CD4-positive, alpha-beta T cell treated with Interleukin-12 subunit alpha and Interleukin-12 subunit beta, for 1 hour (primary cell): ENCODE results near the gene TBL1X.
"Not testable (repeated sequence)": the region's sequence is repeated elsewhere in the genome, so short reads cannot be mapped to it uniquely, and the experiment has no call there.

Experiments used
- DNase-seq: peaks from one replicate; pipeline ENCODE4 v3.0.0-alpha.2; 2020

The TBL1X gene

DNA sequence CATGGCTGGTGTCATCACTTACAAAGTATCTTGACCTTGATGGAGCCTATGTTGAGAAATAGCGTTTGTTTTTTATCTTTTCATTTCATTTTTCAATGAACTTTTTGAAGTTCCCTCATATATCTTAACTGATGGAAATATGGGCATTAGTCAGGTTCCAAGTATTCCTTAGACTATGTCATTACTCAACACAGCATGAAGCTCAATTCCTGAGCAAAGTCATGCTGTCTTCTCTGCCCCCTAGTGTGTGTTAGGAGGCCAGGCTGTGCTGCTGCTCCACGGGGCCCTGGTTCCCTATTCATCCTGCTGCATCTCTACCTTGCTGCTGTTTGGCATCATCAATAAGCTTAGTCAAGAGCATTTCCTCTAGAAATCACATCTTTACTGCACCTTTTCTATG, 259.9 kb downstream of the TBL1X start:
- DNase-seq: no peak

DNA sequence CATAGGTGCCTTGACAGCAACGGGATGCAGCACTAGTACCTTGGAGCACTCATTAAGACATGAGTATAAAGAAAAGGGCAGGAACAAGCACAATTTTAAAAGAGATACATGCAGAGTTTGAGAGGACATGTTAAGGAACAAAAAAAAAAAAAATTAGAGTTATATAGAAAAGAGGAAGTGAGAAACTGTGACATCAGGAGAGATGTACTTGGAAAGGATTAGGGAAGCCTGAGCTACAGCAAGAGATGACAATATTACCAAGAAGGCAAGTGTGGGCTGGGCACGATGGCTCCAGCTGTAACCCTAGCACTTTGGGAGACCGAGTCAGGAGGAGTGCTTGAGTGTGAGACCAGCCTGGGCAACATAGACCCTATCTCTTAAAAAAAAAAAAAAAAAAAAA, 263.4 kb downstream of the TBL1X start:
- no peak for DNase-seq

DNA sequence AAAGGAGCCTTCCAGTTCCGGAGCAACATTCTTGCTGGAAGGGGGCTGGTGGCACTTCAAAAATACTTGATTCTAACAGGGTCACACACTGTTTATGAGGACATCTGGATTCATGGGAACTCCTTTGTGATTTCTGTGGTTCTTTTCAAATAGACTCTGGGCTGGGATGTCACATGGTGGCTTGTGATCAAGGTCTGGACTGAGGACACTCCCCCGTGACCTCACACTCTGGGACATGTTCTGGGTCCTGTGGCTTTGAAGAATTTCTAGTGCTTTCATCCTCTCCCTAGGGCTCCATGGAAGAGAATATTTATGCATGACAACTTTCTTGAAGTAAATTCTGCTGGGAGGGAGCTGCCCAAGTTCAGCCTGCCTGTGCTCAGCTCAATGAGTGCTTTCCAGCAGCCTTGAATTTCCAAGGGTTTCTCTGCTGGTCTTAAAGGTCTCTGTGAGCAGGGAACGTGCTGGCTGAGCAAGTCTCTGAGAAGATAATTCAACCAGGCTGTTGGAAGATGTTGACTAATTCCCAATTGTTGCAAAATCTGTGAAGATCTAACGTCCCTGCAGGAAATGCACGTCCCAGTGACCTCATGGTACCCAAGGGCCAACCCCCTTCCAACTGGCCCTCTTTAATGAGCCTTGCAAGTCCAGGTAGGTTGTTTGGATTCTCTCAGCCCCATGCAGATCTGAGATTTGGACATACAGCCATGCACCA, 264.5 kb downstream of the TBL1X start:
- DNase-seq: no peak

DNA sequence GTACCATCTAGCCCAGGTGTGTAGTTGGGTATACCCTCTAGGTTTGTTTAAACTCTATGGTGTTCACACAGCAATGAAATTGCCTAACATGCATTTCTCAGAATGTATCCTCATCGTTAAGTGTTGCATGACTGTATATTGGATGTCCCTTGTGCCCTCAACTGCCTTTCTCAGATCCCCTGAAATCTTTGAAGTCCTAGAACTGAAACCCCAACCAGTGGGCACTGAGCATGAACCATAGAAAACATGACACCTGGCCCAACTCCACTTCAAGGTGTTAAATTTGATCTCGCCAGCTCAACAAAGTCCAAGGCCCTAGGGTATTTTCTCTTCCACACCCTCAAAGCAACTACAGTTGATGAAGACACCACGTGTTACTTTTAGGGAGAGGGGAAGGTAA, 265.2 kb downstream of the TBL1X start:
- DNase-seq: no peak

DNA sequence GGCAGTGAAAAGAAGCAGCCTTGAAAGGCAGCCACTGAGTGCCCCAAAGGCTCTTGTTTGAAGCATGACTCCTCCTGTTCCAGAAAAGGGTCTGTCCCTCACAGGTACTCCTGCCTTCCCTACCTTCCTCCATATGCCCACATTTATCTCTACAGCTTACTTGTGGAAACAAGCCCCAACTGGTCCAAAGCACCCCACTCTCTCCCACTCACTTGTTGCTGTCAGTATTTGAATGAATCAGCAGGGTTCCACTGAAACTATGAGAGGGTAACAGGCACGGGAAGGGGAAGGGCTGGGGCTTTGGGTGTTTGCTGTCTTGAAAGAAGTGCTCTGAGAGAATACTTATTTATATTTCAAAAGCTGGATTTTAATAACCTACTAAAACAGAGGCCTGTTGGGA, 265.9 kb downstream of the TBL1X start:
- DNase-seq: no peak

DNA sequence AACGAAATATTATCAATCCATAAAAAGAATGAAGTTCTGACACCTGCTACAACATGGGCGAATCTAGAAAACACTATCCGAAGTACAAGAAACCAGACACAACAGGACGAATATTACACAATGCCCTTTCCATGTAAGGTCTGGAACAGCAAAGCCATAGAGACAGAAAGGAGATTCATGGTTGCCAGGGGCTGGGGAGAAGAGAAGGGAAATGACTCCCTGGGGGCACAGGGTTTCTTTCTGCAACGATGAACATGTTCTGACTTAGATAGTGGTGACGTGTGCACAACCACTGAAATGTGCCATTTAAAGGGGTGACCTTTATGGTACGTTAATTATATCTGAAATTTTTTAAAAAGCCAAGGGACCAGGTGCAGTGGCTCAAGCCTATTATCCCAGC, 272.5 kb downstream of the TBL1X start:
- no peak for DNase-seq

DNA sequence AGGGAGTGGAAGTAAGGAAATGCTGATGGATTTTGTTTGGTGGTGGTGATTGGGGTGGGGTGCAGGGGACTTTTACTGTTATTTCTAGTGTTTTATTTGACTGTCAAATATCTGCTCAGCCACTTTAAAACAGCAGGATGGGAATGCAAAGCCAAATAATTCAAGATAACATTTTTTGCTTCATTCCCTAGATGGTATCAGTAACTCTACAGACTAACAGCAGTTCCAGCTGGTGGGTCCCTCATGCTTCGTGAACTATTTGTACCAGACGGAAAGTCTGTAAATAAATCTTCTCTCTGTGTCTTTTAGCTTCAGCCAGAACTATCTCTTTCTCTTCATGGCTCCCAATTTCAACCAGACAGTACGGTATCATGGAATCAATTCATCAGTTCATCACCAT, 273.3 kb downstream of the TBL1X start:
- no peak for DNase-seq

DNA sequence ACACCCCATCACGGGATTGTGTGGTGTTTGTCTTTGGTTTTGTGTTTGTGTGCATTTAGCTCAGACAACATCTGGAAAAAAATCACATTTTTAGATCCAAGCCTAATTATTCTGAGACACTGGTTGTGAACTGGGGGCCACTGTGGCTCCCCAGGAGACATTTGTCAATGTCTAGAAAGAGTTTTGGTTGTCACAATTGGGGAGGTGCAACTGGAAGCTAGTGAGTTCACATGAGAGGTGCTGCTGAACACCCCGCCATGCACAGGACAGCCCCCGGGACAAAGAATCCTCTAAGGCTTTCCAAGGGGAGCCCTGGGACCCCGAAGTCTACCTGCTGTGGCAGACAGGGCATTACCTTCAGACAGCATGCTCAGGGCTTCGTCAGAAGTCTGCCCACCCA, 274.3 kb downstream of the TBL1X start:
- no peak for DNase-seq

DNA sequence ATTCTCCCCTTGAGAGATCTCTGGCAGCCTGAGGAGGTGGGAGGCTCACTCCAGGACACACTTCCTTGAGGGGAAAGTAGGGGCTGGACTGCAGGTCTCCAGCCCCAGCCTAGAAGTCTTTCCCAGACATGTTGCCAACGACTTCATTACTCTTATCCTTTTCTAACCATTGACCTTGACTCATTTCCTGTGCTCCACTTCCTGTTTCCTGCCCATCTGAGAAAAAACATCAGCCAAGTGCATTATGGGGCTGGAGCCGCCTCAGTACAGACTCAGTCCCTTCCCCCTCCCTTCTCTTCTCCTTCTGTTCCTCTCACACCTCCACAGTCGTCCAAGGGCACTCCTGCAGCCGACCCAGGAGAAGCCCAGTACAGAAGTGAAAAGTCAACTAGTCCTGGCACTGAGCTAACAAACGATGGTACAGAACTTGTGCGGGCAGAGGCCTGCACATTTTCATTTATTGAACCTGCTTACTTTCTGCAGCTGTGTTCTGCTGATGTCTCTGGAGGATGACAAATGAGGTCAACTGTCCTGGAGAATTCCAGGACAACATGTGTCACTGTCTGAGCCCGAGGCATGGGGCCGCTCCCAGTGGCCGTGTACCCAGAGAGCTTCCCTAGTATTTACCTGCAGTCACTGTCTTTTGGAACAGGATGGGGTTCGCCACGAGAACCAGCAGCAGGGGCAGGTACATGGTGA, 280.7 kb downstream of the TBL1X start:
- no peak for DNase-seq

DNA sequence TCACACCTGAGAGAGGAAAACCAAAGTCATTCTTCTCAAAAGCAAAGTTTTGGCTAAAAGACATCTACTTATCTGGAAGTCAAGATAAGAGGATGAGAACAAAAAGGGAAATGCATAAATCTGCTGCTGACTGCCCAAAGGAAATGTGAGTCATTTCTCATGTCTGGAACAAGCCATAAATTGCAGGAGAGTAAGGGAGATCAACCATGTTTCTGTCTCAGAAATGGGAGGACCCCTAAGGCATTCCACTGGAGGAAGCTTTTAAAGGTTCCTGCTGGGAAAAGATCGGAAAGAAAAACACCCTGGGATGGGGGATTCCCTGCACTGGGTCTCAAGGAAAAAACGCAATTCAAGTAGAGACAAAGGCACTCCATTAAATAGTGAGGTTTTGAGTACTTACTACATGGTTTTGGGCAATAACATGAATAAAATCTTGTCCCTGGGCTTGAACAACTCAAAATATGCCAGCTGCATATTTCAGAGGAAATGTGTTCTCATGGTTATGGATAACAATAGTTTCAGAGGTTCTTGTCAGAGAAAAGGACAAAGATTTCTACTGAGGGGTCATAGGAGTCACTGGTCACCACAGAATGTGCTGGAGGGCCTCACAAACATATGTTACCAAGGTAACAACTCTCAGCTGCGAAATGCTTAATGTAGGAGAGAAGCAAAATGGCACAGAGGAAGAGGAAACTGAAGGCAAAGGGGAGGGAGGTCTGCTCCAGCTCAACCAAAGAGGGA, 281.5 kb downstream of the TBL1X start:
- no peak for DNase-seq

DNA sequence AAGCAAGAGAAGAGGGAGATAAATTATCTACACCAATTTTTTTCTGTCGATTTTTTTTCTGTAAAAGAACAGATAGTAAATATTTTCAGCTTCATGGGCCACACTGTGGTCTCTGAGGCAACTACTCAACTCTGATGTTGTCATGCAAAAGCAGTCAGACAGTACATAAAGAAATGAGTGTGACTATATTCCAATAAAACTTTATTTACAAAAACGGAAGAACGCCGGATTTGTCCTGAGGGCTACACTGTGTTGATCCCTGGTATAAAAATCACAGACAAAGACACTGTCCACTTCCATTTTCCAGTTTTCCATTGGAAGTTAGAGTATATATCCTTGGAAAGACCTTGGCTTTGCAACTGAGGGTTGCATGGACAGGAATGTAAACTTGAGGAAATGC, 282.8 kb downstream of the TBL1X start:
- DNase-seq: no peak

DNA sequence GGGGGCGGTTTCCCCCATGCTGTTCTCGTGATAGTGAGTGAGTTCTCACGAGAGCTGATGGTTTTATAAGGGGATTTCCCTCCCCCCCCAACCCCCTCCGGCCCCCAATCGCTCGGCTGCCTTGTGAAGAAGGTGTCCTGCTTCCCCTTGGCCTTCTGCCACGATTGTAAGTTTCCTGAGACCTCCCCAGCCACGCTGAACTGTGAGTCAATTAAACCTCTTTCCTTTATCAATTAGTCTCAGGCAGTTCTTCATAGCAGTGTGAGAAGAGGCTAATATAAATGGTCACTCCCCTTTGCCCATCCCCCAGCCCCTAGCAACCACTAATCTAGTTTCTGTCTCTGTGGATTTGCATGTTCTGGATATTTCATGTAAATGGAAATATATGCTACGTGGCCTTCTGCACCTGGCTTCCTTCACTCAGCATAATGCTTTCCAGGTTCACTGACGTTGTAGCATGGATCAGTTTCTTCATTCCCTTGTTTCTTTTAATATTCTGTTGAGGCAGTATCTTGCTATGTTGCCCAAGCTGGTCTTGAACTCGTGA, 284.4 kb downstream of the TBL1X start:
- DNase-seq: no peak

DNA sequence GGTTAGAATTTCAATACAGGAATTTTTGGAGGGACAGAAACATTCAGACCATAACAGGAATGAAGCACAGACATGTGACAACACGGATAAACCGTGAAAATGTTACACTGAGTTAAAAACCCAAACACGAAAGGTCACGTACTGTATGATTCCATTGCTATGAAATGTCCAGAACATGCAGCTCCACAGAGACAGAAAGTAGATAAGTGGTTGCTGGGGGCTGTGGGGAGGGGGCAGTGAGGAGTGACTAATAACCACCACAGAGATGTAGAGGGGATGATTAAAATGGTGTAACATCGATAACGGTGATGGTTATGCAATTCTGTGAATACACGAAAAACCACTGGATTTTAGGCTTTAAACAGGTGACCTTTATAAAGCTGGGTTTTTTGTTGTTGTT, 292.5 kb downstream of the TBL1X start:
- DNase-seq: no peak

DNA sequence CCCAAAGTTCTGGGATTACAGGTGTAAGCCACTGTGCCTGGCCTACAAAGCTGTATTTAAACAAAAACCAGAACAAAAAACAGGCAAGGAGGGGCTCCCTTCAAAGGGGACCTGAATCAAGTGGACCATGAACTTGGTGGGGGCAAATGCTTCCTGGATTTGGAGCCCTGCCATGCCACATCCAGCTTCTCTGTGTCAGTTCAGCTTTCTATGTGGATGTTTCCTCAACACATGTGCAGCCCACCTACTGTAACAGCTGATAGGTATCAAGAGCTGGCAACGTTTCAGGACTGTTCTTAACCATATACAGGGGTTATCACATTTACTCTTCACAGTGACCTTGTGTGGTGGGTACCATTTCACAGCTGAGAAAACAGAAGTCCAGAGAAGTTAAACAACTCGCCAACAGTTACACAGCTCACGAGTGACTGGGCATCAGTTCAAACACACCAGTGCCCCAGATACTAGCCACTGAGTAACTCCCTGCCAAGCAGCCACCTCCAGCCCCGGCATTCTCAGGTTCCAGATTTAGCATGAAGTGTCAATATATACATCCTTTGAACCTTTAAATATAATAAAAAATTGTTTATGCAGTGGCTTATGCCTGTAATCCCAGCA, 293.3 kb downstream of the TBL1X start:
- DNase-seq: no peak

GRCh38 chrX:9759337-9759736, 294.5 kb downstream of the TBL1X start:
- no peak for DNase-seq

- no peak for DNase-seq
Observed at GRCh38 chrX:9765072-9765736, 300.3 kb downstream of the TBL1X start.

DNA sequence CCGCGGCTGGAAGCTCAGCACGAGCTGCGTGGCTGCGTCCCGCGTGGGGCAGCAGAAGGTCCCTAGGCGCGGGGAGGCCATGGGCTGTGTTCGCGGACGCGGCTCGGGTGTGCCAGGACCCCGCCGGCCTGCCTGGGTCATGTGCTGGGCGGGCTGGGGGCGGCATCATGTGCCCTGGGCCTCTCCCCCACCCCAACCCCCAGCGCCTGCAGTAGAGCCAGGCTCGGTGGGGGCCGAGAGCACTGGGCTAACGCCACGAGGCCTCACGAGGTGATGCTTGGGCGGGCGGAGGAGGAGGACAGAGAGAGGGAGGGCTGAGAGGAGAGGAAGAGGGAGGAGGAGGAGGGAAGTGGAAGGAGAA, 300.9 kb downstream of the TBL1X start, which contains the start of gene GPR143:
Gene GPR143 (minus strand): TSS at position 111 of the 361 bp plus-strand sequence. CDS start 30 bp downstream, at position 81.
- no peak for DNase-seq

DNA sequence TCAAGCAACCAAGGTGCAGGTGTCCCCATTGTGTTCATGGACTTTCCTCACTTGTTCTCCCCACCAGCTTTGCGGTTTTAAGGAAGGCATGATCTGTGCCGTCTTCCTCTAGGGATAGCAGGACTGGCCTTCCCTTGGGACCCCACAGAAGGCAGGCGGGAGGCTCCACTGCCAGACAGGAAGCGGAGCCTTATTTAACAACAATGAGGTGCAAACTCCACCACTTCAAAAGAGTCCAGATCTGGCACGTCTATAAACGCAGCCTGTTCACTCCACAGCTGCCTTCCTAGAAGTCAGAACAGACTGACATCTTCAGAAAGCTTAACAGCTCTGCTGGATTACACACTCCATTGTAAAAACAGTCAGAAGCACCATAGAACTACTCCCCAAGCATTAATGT, 302.5 kb downstream of the TBL1X start:
- DNase-seq: no peak

DNA sequence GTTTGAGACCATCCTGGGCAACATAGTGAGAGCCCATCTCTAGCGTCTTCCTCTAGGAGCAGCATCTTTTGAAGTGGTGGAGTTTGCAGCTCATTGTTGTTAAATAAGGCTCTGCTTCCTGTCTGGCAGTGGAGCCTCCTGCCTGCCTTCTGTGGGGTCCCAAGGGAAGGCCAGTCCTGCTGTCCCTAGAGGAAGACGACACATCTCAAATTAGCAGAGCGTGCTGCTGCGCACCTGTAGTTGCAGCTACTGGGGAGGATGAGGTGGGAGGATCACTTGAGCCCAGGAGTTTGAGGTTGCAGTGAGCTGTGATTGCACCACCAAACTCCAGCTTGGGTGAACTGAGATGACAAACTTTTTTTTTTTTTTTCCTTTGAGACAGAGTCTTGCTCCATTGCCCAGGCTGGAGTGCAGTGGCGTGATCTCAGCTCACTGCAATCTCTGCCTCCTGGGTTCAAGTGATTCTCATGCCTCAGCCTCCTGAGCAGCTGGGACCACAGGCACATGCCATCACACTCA, 303.5 kb downstream of the TBL1X start:
- not testable (repeated sequence) for DNase-seq

DNA sequence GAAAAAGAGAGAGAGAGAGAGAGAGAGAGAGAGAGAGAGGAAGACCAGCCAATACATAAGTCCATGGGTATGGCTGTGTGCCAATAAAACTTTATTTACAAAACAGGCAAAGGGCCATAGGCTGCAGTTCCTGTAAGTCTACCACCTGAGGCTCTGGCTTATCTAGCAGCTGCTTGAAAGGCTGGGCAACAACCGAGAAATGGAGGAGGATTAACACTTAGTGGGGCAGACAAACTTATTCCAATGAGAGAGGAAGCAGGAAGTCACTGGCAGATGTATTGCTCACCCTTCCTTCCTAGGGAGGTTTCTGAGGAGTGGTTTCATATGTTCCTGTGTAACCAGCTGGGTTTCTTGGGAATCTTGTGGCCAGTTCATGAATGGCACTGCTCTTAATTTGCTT, 305.5 kb downstream of the TBL1X start:
- DNase-seq: no peak

GRCh38 chrX:9772943-9773342, 308.1 kb downstream of the TBL1X start:
- DNase-seq: no peak

GRCh38 chrX:9775930-9776329, 311.1 kb downstream of the TBL1X start:
- no peak for DNase-seq

DNA sequence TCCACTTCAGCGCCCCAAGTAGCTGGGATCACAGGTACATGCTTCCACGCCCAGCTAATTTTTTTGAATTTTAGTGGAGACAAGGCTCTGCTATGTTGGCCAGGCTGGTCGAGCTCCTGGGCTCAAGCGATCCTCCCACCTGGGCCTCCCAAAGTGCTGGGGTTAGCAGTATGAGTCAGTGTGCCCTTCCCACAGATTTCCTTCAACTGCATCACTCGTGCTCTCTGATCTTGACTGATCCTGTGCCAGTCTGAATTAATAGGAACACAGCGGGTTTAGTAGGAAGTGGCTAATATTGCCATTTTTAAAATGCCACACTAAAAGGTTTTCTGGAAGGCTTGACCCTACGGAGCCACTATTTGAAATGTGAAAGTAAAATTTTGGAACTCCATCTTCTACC, 317.1 kb downstream of the TBL1X start:
- no peak for DNase-seq
